ENCODE results near the gene IPO4. TPM values are rescaled to one million over a fixed set of nuclear protein-coding genes. Genes with fewer than 3 reads are reported as not detected.

The IPO4 gene
- total RNA-seq, 1 experiment from 2014 or later = 116 TPM

DNA sequence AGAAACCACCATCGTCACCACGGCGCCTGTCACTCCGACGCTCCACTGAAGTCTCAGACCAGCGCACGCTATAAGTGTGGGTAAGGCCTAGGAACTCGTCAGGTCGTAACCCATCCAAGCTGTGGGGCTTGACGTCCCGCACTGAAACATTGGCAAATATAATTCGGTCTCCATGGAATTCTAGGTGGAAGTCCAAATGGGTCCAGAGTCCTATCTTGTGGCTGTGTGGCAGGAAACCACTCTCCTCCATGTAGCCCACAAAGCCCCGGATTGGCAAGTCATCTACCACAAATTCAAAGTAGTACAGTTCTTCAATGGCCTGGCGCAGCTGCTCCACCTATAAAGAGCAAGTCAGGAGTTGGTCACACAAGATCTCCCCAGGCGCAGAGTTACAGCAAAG is 4.3 kb upstream of the IPO4 start:
- Histone ChIP-seq H4K20me1 (ENCODE audit: control insufficient read depth, insufficient read depth, insufficient read length) (no peaks in the 10 kb centered on the region), H3T11ph (ENCODE audit: low read length) (no peak overlapping the region), H3K56ac (ENCODE audit: insufficient read length, low read depth, low read length) (no peak overlapping the region), H3K27me3 (ENCODE audit: insufficient read depth, low read length) (no peaks in the 10 kb centered on the region), H3K4ac (ENCODE audit: low read depth, low read length) (no peak overlapping the region), H3K27ac (ENCODE audit: insufficient read length, low read depth, low read length) (no peak overlapping the region), H3K23ac (ENCODE audit: insufficient read length, low read depth, low read length) (no peak overlapping the region), H2AK5ac (ENCODE audit: insufficient read length, low read length) (no peak overlapping the region), H3K9ac (ENCODE audit: extremely low read depth, insufficient read length, low read length) (no peak overlapping the region), H2BK12ac (ENCODE audit: insufficient read length, low read depth, low read length) (no peak overlapping the region), H2BK15ac (ENCODE audit: low read depth, low read length) (no peak overlapping the region), H3K14ac (ENCODE audit: insufficient read depth, low read length) (no peak overlapping the region), H4K5ac (ENCODE audit: insufficient read length, low read depth, low read length) (no peak overlapping the region), H4K8ac (replicated peaks; ENCODE audit: insufficient read length, low read depth, low read length) (no peak overlapping the region), H3K79me1 (ENCODE audit: insufficient read depth, low read depth, low read length, poor library complexity, severe bottlenecking) (no peaks in the 10 kb centered on the region), H3K23me2 (ENCODE audit: insufficient read length, low read depth, low read length, poor library complexity, severe bottlenecking) (peaks cover 8% of the 10 kb centered on the region), H3K4me1 (ENCODE audit: insufficient read depth, low read length) (no peaks in the 10 kb centered on the region; the same call in 1 of the 2 replicates), H3K79me2 (ENCODE audit: insufficient read depth, low read length) (no peaks in the 10 kb centered on the region), H3K4me2 (ENCODE audit: insufficient read depth, insufficient read length, low read length) (no peak overlapping the region), H2BK20ac (ENCODE audit: low read depth, low read length, poor library complexity, severe bottlenecking) (no peak overlapping the region), H3K18ac (ENCODE audit: insufficient read length, low read depth, low read length) (no peak overlapping the region), H3K9me3 (ENCODE audit: control insufficient read depth, low read depth, low read length) (no peaks in the 10 kb centered on the region), H2AFZ (ENCODE audit: low read length) (no peak overlapping the region), H2BK5ac (ENCODE audit: insufficient read length, low read length) (no peak overlapping the region), H4K91ac (ENCODE audit: insufficient read length, low read depth, low read length) (no peak overlapping the region), H2BK120ac (ENCODE audit: low read depth, low read length, poor library complexity, severe bottlenecking) (no peak overlapping the region)
- Mint-ChIP-seq H3K9me3 (no peaks in the 10 kb centered on the region), H3K27ac (peak overlapping the region in 1 of 3 experiments; percentile 42; a peak in 1 of 7 replicates), H3K36me3 (ENCODE audit: insufficient read depth in 1 of 3, low read depth in 3 of 3) (peaks cover 9 to 44% (median 34%) of the 10 kb centered on the region in 3 experiments), H3K4me3 (no peak overlapping the region; a peak in 1 of 5 replicates), H3K4me1 (peaks cover 24 to 30% of the 10 kb centered on the region in 2 experiments), H3K27me3 (ENCODE audit: low read depth) (no peaks in the 10 kb centered on the region)
- no peak for DNase-seq
- TF ChIP-seq, protein P1, sequence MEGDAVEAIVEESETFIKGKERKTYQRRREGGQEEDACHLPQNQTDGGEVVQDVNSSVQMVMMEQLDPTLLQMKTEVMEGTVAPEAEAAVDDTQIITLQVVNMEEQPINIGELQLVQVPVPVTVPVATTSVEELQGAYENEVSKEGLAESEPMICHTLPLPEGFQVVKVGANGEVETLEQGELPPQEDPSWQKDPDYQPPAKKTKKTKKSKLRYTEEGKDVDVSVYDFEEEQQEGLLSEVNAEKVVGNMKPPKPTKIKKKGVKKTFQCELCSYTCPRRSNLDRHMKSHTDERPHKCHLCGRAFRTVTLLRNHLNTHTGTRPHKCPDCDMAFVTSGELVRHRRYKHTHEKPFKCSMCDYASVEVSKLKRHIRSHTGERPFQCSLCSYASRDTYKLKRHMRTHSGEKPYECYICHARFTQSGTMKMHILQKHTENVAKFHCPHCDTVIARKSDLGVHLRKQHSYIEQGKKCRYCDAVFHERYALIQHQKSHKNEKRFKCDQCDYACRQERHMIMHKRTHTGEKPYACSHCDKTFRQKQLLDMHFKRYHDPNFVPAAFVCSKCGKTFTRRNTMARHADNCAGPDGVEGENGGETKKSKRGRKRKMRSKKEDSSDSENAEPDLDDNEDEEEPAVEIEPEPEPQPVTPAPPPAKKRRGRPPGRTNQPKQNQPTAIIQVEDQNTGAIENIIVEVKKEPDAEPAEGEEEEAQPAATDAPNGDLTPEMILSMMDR (conservative IDR thresholded peaks at IDR 0.05) = no peak
- no CpG with 5 or more reads among the region's 15 CpGs for WGBS (ENCODE audit: extremely low coverage, insufficient read length, low lambda C conversion rate)
